ENCODE data around the gene MSANTD1. TPM values are rescaled to one million over a fixed set of nuclear protein-coding genes. Genes with fewer than 3 reads are reported as not detected.

MSANTD1 gene
- total RNA-seq, 1 experiment from 2014 or later = 0.24 TPM

DNA sequence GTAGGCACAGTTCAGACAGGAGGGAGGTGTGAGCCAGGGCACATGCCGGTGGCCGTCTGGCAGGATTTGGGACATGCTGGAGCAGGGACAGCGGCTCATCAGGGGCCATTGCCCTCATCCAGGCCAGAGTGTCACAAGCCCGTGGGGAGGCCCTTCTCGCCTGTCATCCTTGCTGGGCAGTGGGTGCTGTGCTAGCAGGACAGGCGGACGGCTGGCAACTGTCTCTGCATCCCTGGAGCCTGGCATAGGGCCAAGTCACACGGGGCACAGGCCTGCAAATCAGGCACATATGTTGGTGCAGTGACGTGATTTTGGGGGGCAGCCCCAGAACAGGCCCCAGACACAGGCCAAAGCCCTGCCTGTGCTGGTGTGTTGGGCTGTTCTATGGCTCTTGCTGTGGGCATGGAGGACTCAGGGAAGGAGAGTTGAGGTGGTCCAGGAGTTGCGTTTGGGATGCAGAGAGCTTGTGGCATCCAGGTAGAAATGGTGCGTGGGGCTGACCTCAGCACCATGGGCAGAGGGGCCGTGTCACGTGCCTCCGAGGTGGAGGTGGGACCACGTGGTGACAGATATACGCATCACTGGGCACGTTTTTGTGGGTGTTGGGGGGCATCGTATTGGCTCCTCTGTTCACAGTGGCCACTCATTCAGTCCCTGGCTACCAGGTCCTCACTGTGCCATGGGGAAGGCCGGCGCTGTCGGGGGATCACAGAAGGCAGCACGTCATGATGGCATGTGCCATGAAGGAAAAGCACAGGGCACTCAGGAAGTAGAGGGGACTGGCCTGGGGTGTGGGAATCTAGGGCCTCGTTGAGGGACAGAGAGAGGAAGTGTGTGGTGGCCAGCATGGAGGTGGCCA is 14.6 kb upstream of the MSANTD1 start:
- Histone ChIP-seq H3K36me3 (replicated peaks; ENCODE audit: control insufficient read depth, insufficient read depth, low read length) (peaks cover 32% of the 10 kb centered on the region), H3K4me3 (ENCODE audit: insufficient read depth, low read depth, low read length) (no peak overlapping the region), H3K27me3 (ENCODE audit: control insufficient read depth, insufficient read depth, low read length) (0 out of 2 replicates have a peak, but pooled peaks cover 1% of the 10 kb centered on the region)
- no peak for DNase-seq

DNA sequence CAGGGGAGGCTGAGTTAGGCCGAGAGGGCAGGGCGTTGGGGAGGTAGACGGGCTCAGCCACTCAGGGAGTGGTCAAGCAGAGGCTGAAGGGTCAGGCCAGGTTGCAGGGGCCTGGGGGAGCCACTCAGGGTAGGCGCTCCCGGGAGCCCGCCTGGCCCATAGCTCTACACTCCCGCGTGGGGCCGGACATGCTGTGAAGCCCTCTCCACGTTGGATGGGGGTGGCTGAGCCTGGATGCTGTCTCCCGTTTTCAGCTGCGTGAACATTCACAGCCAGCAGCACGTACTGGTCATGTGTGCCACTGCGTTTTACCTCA is 14.0 kb upstream of the MSANTD1 start:
- Histone ChIP-seq H3K4me3 (ENCODE audit: insufficient read depth, low read depth, low read length) (no peak overlapping the region), H3K27me3 (ENCODE audit: control insufficient read depth, insufficient read depth, low read length) (0 out of 2 replicates have a peak, but pooled peaks cover 1% of the 10 kb centered on the region), H3K36me3 (replicated peaks; ENCODE audit: control insufficient read depth, insufficient read depth, low read length) (peaks cover 32% of the 10 kb centered on the region)
- no peak for DNase-seq

DNA sequence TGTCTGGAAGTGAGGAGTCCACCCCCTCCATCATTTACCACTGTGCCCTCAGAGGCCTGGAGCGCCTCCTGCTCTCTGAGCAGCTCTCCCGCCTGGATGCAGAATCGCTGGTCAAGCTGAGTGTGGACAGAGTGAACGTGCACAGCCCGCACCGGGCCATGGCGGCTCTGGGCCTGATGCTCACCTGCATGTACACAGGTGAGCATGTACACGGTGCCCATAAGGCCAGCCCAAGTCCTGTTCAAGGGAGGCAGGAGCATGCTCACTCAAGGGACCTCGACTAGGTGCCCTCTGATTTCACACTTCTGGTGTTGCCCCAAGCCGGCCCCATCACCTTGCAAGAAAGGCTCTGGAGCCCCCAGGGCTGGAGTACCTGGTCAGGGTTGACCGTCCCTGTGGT is 13.4 kb upstream of the MSANTD1 start:
- Histone ChIP-seq H3K36me3 (replicated peaks; ENCODE audit: control insufficient read depth, insufficient read depth, low read length) (peaks cover 31% of the 10 kb centered on the region), H3K27me3 (ENCODE audit: control insufficient read depth, insufficient read depth, low read length) (0 out of 2 replicates have a peak, but pooled peaks cover 1% of the 10 kb centered on the region), H3K4me3 (ENCODE audit: insufficient read depth, low read depth, low read length) (no peak overlapping the region)
- no peak for DNase-seq

DNA sequence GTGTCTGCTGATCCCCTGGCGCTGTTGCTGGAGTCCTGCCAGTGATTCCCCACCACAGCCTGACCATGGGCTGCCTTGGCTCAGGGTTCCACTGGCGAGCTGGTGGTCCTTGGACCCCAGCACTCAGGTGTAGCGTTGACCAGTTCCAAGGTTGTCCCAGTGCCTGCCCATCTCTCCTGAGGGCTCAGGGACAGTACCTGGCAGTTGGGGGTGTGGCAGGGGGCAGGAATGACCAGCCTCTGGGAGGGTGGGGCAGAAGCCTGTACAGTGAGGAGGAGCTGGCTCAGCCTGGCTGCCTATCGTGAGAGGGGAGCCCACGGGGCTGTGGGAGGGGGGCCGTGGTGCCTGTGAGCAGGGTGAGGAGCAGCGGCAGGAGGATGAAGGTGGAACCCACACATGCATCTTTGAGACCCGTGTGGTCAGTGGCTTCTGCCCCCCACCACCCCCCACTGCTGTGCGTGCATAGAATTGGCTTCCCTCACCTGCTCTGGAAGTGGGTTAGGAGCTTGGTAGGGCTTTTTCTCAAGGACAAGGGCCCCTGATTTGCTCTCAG is 12.6 kb upstream of the MSANTD1 start:
- H3K36me3 ChIP-seq (replicated peaks; ENCODE audit: control insufficient read depth, insufficient read depth, low read length) = peaks cover 29% of the 10 kb centered on the region
- 0 out of 2 replicates have a peak, but pooled peaks cover 1% of the 10 kb centered on the region for H3K27me3 ChIP-seq (ENCODE audit: control insufficient read depth, insufficient read depth, low read length)
- H3K4me3 ChIP-seq (ENCODE audit: insufficient read depth, low read depth, low read length) = no peak overlapping the region
- DNase-seq = peak; percentile 57

DNA sequence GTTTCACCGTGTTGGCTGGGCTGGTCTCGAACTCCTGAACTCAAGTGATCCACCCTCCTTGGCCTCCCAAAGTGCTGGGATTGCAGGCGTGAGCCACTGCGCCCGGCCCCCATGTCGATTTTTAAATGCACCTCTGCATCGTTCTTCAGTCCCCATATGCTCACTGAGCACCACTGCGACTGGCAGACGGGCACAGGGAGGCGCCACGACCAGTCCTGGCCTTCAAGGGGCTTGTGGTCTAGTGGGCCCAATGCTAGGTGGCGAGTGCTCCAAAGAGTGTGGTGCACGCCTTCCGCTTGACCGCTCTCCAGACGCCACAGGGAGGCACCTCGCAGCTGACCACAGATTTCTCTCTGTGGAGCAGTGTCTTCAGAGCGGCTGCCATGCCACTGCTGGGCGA is 11.7 kb upstream of the MSANTD1 start:
- DNase-seq = no peak
- Histone ChIP-seq H3K27me3 (ENCODE audit: control insufficient read depth, insufficient read depth, low read length) (0 out of 2 replicates have a peak, but pooled peaks cover 1% of the 10 kb centered on the region), H3K36me3 (replicated peaks; ENCODE audit: control insufficient read depth, insufficient read depth, low read length) (peaks cover 27% of the 10 kb centered on the region), H3K4me3 (ENCODE audit: insufficient read depth, low read depth, low read length) (no peak overlapping the region)

DNA sequence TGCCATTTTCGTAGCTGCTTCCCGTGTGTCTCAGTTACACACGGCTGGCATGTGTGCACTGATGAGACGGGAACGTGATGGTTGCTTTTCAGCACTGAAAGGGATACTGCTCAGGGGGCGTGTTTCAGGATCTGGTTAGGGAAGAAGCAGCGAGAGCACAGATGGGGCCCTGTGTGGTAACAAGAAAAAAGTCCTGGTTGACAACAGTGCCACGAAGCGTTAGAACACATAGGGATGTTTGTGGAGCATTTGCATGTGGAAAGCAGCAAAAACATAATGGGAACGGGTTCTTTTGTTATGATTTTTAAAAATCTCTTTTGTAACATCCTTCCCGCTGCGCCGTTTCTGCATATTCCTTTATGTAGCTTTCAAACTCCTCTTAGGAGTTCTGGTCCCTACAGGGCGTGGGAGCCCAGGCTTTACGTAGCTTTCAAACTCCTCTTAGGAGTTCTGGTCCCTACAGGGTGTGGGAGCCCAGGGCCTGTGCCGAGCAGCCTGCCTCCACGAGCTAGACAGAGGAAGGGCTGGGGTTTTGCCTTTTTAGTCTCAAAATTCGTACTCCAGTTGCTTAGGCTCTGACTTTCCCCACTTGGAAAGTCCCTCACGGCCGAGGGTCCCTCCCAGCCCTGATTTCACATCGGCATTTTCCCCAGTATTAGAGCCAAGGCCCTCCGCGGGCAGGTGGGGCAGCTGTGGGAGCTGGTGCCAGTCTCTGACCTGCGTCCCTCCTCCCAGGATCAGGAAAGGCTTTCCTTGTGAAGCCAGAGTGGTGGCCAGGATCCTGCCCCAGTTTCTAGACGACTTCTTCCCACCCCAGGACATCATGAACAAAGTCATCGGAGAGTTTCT is 11.0 kb upstream of the MSANTD1 start:
- Histone ChIP-seq H3K27me3 (ENCODE audit: control insufficient read depth, insufficient read depth, low read length) (0 out of 2 replicates have a peak, but pooled peaks cover 1% of the 10 kb centered on the region), H3K4me3 (ENCODE audit: insufficient read depth, low read depth, low read length) (no peak overlapping the region), H3K36me3 (replicated peaks; ENCODE audit: control insufficient read depth, insufficient read depth, low read length) (peaks cover 26% of the 10 kb centered on the region)
- peak; percentile 93 for DNase-seq

DNA sequence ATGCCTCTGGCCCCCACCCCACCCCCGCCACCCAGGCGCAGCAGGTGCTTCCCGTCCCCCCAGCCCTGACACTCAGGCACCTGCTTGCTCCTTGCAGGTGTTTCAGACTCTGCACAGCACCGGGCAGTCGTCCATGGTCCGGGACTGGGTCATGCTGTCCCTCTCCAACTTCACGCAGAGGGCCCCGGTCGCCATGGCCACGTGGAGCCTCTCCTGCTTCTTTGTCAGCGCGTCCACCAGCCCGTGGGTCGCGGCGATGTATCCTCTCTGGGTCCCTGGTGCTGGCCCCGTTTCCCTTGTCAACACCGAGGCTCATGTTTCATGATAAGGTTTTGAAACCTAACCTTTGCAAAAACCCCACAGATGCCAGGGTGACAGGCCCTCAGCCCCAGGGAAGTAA is 10.2 kb upstream of the MSANTD1 start:
- peak; percentile 61 for DNase-seq
- Histone ChIP-seq H3K36me3 (replicated peaks; ENCODE audit: control insufficient read depth, insufficient read depth, low read length) (peaks cover 22% of the 10 kb centered on the region), H3K27me3 (ENCODE audit: control insufficient read depth, insufficient read depth, low read length) (0 out of 2 replicates have a peak, but pooled peaks cover 1% of the 10 kb centered on the region), H3K4me3 (ENCODE audit: insufficient read depth, low read depth, low read length) (no peak overlapping the region)

DNA sequence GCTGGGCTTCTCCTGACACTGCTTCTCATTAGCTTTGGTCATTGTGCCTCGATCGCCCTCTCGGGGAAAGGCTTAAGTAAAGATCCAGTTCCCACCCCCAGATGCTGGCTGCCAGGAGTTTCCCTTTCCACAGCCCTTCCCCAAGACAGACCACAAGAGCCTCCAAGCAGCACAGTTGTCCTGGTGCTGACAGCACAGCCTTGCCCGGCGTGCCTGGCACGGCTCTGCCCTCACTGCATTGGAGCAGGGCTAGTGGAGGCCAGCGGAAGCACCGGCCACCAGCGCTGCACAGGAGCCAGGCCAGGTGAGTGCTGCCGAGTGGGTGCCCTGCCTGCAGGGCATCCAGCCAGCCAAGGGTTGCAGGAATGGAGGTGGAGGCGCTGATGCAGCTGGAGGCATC is 9.7 kb upstream of the MSANTD1 start:
- Histone ChIP-seq H3K4me3 (ENCODE audit: insufficient read depth, low read depth, low read length) (no peak overlapping the region), H3K27me3 (ENCODE audit: control insufficient read depth, insufficient read depth, low read length) (0 out of 2 replicates have a peak, but pooled peaks cover 1% of the 10 kb centered on the region), H3K36me3 (replicated peaks; ENCODE audit: control insufficient read depth, insufficient read depth, low read length) (peaks cover 22% of the 10 kb centered on the region)
- no peak for DNase-seq

DNA sequence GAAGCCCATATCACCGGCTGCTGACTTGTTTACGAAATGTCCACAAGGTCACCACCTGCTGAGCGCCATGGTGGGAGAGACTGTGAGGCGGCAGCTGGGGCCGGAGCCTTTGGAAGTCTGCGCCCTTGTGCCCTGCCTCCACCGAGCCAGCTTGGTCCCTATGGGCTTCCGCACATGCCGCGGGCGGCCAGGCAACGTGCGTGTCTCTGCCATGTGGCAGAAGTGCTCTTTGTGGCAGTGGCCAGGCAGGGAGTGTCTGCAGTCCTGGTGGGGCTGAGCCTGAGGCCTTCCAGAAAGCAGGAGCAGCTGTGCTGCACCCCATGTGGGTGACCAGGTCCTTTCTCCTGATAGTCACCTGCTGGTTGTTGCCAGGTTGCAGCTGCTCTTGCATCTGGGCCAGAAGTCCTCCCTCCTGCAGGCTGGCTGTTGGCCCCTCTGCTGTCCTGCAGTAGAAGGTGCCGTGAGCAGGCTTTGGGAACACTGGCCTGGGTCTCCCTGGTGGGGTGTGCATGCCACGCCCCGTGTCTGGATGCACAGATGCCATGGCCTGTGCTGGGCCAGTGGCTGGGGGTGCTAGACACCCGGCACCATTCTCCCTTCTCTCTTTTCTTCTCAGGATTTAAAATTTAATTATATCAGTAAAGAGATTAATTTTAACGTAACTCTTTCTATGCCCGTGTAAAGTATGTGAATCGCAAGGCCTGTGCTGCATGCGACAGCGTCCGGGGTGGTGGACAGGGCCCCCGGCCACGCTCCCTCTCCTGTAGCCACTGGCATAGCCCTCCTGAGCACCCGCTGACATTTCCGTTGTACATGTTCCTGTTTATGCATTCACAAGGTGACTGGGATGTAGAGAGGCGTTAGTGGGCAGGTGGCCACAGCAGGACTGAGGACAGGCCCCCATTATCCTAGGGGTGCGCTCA is 8.7 kb upstream of the MSANTD1 start:
- H3K4me3 ChIP-seq (ENCODE audit: insufficient read depth, low read depth, low read length) = no peak overlapping the region
- 0 out of 2 replicates have a peak, but pooled peaks cover 1% of the 10 kb centered on the region for H3K27me3 ChIP-seq (ENCODE audit: control insufficient read depth, insufficient read depth, low read length)
- H3K36me3 ChIP-seq (replicated peaks; ENCODE audit: control insufficient read depth, insufficient read depth, low read length) = peaks cover 20% of the 10 kb centered on the region
- DNase-seq = no peak

DNA sequence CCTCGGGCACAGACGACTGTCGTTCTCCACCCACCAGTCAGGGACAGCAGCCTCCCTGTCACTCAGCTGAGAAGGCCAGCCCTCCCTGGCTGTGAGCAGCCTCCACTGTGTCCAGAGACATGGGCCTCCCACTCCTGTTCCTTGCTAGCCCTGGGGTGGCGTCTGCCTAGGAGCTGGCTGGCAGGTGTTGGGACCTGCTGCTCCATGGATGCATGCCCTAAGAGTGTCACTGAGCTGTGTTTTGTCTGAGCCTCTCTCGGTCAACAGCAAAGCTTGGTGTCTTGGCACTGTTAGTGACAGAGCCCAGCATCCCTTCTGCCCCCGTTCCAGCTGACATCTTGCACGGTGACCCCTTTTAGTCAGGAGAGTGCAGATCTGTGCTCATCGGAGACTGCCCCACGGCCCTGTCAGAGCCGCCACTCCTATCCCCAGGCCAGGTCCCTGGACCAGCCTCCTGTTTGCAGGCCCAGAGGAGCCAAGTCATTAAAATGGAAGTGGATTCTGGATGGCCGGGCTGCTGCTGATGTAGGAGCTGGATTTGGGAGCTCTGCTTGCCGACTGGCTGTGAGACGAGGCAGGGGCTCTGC is 7.9 kb upstream of the MSANTD1 start:
- no peak for DNase-seq
- Histone ChIP-seq H3K27me3 (ENCODE audit: control insufficient read depth, insufficient read depth, low read length) (0 out of 2 replicates have a peak, but pooled peaks cover 1% of the 10 kb centered on the region), H3K36me3 (replicated peaks; ENCODE audit: control insufficient read depth, insufficient read depth, low read length) (peaks cover 14% of the 10 kb centered on the region), H3K4me3 (ENCODE audit: insufficient read depth, low read depth, low read length) (no peak overlapping the region)

DNA sequence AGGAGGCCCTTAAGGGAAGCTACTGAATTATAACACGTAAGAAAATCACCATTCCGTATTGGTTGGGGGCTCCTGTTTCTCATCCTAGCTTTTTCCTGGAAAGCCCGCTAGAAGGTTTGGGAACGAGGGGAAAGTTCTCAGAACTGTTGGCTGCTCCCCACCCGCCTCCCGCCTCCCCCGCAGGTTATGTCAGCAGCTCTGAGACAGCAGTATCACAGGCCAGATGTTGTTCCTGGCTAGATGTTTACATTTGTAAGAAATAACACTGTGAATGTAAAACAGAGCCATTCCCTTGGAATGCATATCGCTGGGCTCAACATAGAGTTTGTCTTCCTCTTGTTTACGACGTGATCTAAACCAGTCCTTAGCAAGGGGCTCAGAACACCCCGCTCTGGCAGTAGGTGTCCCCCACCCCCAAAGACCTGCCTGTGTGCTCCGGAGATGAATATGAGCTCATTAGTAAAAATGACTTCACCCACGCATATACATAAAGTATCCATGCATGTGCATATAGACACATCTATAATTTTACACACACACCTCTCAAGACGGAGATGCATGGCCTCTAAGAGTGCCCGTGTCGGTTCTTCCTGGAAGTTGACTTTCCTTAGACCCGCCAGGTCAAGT is 6.9 kb upstream of the MSANTD1 start:
- no peak for DNase-seq
- Histone ChIP-seq H3K27me3 (ENCODE audit: control insufficient read depth, insufficient read depth, low read length) (0 out of 2 replicates have a peak, but pooled peaks cover 1% of the 10 kb centered on the region), H3K36me3 (replicated peaks; ENCODE audit: control insufficient read depth, insufficient read depth, low read length) (peaks cover 13% of the 10 kb centered on the region), H3K4me3 (ENCODE audit: insufficient read depth, low read depth, low read length) (no peak overlapping the region)

DNA sequence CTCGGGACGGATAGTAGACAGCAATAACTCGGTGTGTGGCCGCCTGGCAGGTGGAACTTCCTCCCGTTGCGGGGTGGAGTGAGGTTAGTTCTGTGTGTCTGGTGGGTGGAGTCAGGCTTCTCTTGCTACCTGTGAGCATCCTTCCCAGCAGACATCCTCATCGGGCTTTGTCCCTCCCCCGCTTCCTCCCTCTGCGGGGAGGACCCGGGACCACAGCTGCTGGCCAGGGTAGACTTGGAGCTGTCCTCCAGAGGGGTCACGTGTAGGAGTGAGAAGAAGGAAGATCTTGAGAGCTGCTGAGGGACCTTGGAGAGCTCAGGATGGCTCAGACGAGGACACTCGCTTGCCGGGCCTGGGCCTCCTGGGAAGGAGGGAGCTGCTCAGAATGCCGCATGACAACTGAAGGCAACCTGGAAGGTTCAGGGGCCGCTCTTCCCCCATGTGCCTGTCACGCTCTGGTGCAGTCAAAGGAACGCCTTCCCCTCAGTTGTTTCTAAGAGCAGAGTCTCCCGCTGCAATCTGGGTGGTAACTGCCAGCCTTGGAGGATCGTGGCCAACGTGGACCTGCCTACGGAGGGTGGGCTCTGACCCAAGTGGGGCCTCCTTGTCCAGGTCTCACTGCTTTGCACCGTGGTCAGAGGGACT is 5.7 kb upstream of the MSANTD1 start:
- H3K36me3 ChIP-seq (replicated peaks; ENCODE audit: control insufficient read depth, insufficient read depth, low read length) = peaks cover 13% of the 10 kb centered on the region
- 0 out of 2 replicates have a peak, but pooled peaks cover 1% of the 10 kb centered on the region for H3K27me3 ChIP-seq (ENCODE audit: control insufficient read depth, insufficient read depth, low read length)
- no peak overlapping the region for H3K4me3 ChIP-seq (ENCODE audit: insufficient read depth, low read depth, low read length)
- DNase-seq = no peak

DNA sequence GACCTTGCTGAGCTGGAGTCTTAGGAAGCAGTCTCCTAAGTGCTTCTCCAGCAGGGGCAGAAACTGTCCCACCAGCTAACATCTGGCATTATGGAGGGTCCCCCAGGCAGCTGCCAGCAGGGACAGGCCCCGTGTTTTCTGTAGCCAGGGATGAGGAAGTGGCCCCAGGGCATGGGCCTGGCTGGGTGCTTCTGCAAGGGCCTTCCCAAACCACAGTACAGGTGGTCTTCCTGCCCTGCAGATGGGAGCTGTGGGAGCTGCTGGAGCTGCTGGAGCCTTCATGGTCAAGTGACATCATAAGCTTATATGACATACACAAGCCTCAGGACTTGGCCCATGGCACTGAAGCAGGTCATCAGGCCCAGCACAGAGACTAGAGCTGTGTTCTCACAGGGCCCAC is 5.0 kb upstream of the MSANTD1 start:
- Histone ChIP-seq H3K36me3 (replicated peaks; ENCODE audit: control insufficient read depth, insufficient read depth, low read length) (peaks cover 13% of the 10 kb centered on the region), H3K27me3 (ENCODE audit: control insufficient read depth, insufficient read depth, low read length) (no peaks in the 10 kb centered on the region), H3K4me3 (ENCODE audit: insufficient read depth, low read depth, low read length) (no peak overlapping the region)
- no peak for DNase-seq
